GM12878 (cell line): ENCODE results near the gene SLC44A3. TPM values are rescaled to one million over a fixed set of nuclear protein-coding genes. Genes with fewer than 3 reads are reported as not detected.

ENCODE experiments used
- ATAC-seq: fragments of 200-7000 bp; cut with Tn5 transposase; 3 replicates; pipeline ENCODE4 v1.9.1; 2020; ENCODE audit warnings: mild to moderate bottlenecking, moderate library complexity
- BruUV-seq: library from RNA; stranded (reverse); fragments of 400-500 nt; replicated peaks from 2 replicates; lab custom pipeline; 2021; lab: Mats Ljungman, UMichigan
- CTCF ChIA-PET: fragments of 300-600 bp; sonication (Branson Sonifier 250); formaldehyde crosslinking; extraction: SDS; loops from one replicate; lab custom pipeline; 2021; ENCODE audit warnings: inconsistent platforms; lab: Yijun Ruan, JAX
- POLR2A ChIA-PET: fragments of 350-600 bp; formaldehyde crosslinking; extraction: SDS; loops from one replicate; lab custom pipeline; 2021; ENCODE audit warnings: inconsistent platforms; lab: Charles Lee
- RAD21 ChIA-PET: fragments of 300-600 bp; sonication (Branson Sonifier 250); formaldehyde crosslinking; loops from one replicate; lab custom pipeline; 2023; ENCODE audit warnings: antibody characterized with exemption; ENCODE audit not compliant: unreplicated experiment; lab: Charles Lee
- SMC1A ChIA-PET: fragments of 300-600 bp; sonication (Branson Sonifier 250); formaldehyde crosslinking; loops from one replicate; lab custom pipeline; 2023; ENCODE audit not compliant: unreplicated experiment, uncharacterized antibody; lab: Charles Lee
- DNase-seq: peaks from one replicate; pipeline ENCODE4 v3.0.0-alpha.2; 2011; ENCODE audit warnings: low read depth, low spot score
- FAIRE-seq: peaks from 3 replicates; lab custom pipeline; 2011; peaks lifted over from hg19 to GRCh38; lab: Jason Lieb, UNC
- H2AFZ ChIP-seq: 2 replicates; pipeline ENCODE4 v1.6.0; 2011; ENCODE audit warnings: low read depth, low read length, control low read depth; ENCODE audit not compliant: control insufficient read depth
- H3K27ac ChIP-seq: 2 replicates; pipeline ENCODE4 v1.5.1; 2011; ENCODE audit warnings: control low read depth; ENCODE audit not compliant: control insufficient read depth, insufficient read depth
- H3K27me3 ChIP-seq, 2 experiments: replicated peaks in 1 of 2; 2 replicates each; pipeline versions ENCODE4 v1.6.0 to v1.6.1; 2011; ENCODE audit warnings: low read length in 1 of 2; ENCODE audit not compliant: control insufficient read depth in 2 of 2, insufficient read depth in 2 of 2
- H3K36me3 ChIP-seq, 2 experiments: 2 replicates each; pipeline ENCODE4 v1.5.1; 2011; ENCODE audit warnings: low read length in 1 of 2; ENCODE audit not compliant: control insufficient read depth in 2 of 2, insufficient read depth in 2 of 2
- H3K4me1 ChIP-seq: 2 replicates; pipeline ENCODE4 v1.6.1; 2011; ENCODE audit warnings: mild to moderate bottlenecking, low read length, moderate library complexity, mixed read lengths; ENCODE audit not compliant: control insufficient read depth, insufficient read depth
- H3K4me2 ChIP-seq: 2 replicates; pipeline ENCODE4 v1.6.0; 2011; ENCODE audit warnings: control low read depth; ENCODE audit not compliant: control insufficient read depth, insufficient read depth
- H3K4me3 ChIP-seq: fragments of 200-600 bp; sonication (generic); 2 replicates; pipeline ENCODE4 v1.5.1; 2016
- H3K79me2 ChIP-seq: 2 replicates; pipeline ENCODE4 v1.6.0; 2011; ENCODE audit warnings: low read length; ENCODE audit not compliant: control insufficient read depth, insufficient read depth
- H3K9ac ChIP-seq: 2 replicates; pipeline ENCODE4 v1.8.0; 2011; ENCODE audit warnings: low read length, control low read depth, mixed read lengths; ENCODE audit not compliant: control insufficient read depth, insufficient read depth
- H3K9me3 ChIP-seq: replicated peaks from 3 replicates; pipeline ENCODE4 v1.5.1; 2011; ENCODE audit warnings: mild to moderate bottlenecking, low read length; ENCODE audit not compliant: control insufficient read depth, insufficient read depth
- H4K20me1 ChIP-seq: 2 replicates; pipeline ENCODE4 v1.6.0; 2011; ENCODE audit not compliant: control insufficient read depth, insufficient read depth
- CTCF ChIP-seq, 3 experiments: IDR thresholded peaks in 2 of 3; conservative IDR thresholded peaks in 1 of 3; 2 replicates each; pipeline ENCODE4 v1.5.1; 2011; ENCODE audit warnings: low read depth in 3 of 3, low read length in 3 of 3, mild to moderate bottlenecking in 3 of 3, control low read depth in 2 of 3, moderate library complexity in 2 of 3, inconsistent platforms in 1 of 3, mixed read lengths in 1 of 3; ENCODE audit not compliant: control insufficient read depth in 2 of 3, insufficient read depth in 1 of 3; ENCODE audit errors: extremely low read depth in 1 of 3
- DPF2 ChIP-seq: fragments of 450-650 bp; IDR thresholded peaks from 2 replicates; pipeline ENCODE4 v1.6.1; 2017; ENCODE audit warnings: mild to moderate bottlenecking
- HDAC6 ChIP-seq: fragments of 200-600 bp; sonication (generic); IDR thresholded peaks from one replicate; pipeline ENCODE4 v1.8.0; 2017; ENCODE audit warnings: antibody characterized with exemption; ENCODE audit not compliant: unreplicated experiment
- JUND ChIP-seq: IDR thresholded peaks from 2 replicates; pipeline ENCODE4 v1.6.1; 2012; ENCODE audit warnings: low read depth, mild to moderate bottlenecking, low read length, improper control_type of control experiment, moderate library complexity
- KLF5 ChIP-seq: fragments of 450-650 bp; IDR thresholded peaks from 2 replicates; pipeline ENCODE4 v1.6.1; 2014; ENCODE audit warnings: mild to moderate bottlenecking; ENCODE audit not compliant: partially characterized antibody
- MEF2B ChIP-seq: fragments of 450-650 bp; IDR thresholded peaks from 2 replicates; pipeline ENCODE4 v1.6.1; 2018; ENCODE audit warnings: mild to moderate bottlenecking, moderate library complexity; ENCODE audit not compliant: partially characterized antibody, poor library complexity, severe bottlenecking
- NFYA ChIP-seq: IDR thresholded peaks from 2 replicates; pipeline ENCODE4 v1.6.1; 2011; ENCODE audit warnings: low read depth, mild to moderate bottlenecking, low read length, improper control_type of control experiment, borderline replicate concordance
- RAD21 ChIP-seq: IDR thresholded peaks from 2 replicates; pipeline ENCODE4 v1.6.1; 2011; ENCODE audit warnings: mild to moderate bottlenecking, low read depth, low read length, moderate library complexity; ENCODE audit not compliant: insufficient read depth
- SIX5 ChIP-seq: IDR thresholded peaks from 2 replicates; pipeline ENCODE4 v1.6.1; 2011; ENCODE audit warnings: mild to moderate bottlenecking, low read depth, low read length, moderate library complexity; ENCODE audit not compliant: severe bottlenecking
- SMC3 ChIP-seq: IDR thresholded peaks from 2 replicates; pipeline ENCODE4 v1.6.1; 2011; ENCODE audit warnings: low read length, improper control_type of control experiment, borderline replicate concordance
- SRF ChIP-seq, 2 experiments: IDR thresholded peaks; 2 replicates each; pipeline ENCODE4 v1.6.1; 2011; ENCODE audit warnings: low read depth in 2 of 2, low read length in 2 of 2, mild to moderate bottlenecking in 1 of 2, moderate library complexity in 1 of 2
- TCF7 ChIP-seq: IDR thresholded peaks from 2 replicates; pipeline ENCODE4 v1.6.1; 2014; ENCODE audit warnings: antibody characterized with exemption, borderline replicate concordance
- ZNF622 ChIP-seq: fragments of 450-650 bp; IDR thresholded peaks from 2 replicates; pipeline ENCODE4 v1.6.1; 2017; ENCODE audit warnings: mild to moderate bottlenecking, inconsistent platforms
- WGBS: methylation state at CpG from one replicate; pipeline ENCODE4 v1.1.6; 2016; ENCODE audit warnings: low lambda C conversion rate; ENCODE audit not compliant: insufficient replicate concordance, insufficient coverage; ENCODE audit errors: missing lambda C conversion rate; 5-methylcytosine and 5-hydroxymethylcytosine counted together
- in situ Hi-C: fragments of 300-500 bp; cut with MboI; formaldehyde crosslinking; loops from 9 replicates; pipeline ENCODE4 v1.14.3; 2018; ENCODE audit warnings: mixed read lengths
- intact Hi-C: fragments of 100-400 bp; cut with micrococcal nuclease; formaldehyde crosslinking; loops from one replicate; pipeline ENCODE4 v1.14.2; 2022; ENCODE audit not compliant: unreplicated experiment
- polyA plus RNA-seq, 11 experiments: library from polyadenylated mRNA; depleted of rRNA in 4 of 11; unstranded in 6 of 11; stranded (reverse) in 5 of 11; fragments of >200 nt; fragmentation: Nextera tagmentation in 4 of 11; fragmentation: Illumina TruSeq in 1 of 11; extraction: Ambion mirVana in 4 of 11; extraction: Trizol in 1 of 11; gene quantifications; 1 replicate in 1 of 11; 2 replicates in 10 of 11; pipeline versions ENCODE4 v1.2.1 to v1.2.3, GENCODE V29; 2011 to 2016; ENCODE audit warnings: inconsistent platforms in 2 of 11, missing spikeins in 2 of 11, low read depth in 1 of 11
- total RNA-seq, 4 experiments: library from RNA; depleted of rRNA in 3 of 4; stranded (reverse); fragments of >200 nt in 3 of 4; fragmentation: Illumina TruSeq in 1 of 4; extraction: Trizol in 1 of 4; gene quantifications; 2 replicates each; pipeline versions ENCODE4 v1.2.1 to v1.2.3, GENCODE V29; 2013 to 2021

The SLC44A3 gene
- total and polyA plus RNA-seq, 10 of the 15 experiments (the other 5 are each of a cell fraction or from before 2014, with no cell fraction given): not detected

DNA sequence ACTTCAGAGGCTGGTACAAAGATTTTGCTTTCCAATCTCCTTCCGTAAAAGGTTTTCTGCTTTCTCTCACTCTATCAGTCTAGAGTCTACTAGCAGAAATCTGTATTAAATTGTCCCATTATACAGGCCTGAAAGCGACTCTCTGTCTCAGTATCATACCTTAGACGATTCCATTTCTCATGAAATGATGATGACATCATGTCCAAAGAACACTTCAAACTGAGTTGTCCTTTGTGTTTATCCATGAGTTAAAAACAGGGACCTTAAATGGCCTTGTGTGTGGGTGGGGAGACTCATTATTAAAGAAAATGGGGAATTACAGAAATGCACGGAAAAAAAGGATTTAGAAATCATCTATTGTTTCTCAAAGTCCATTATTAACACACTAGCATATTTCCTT is 21.0 kb upstream of the SLC44A3 start:
- Histone ChIP-seq H3K27ac (no peak overlapping the region), H3K4me1 (no peaks in the 10 kb centered on the region), H3K79me2 (no peaks in the 10 kb centered on the region), H3K9ac (no peak overlapping the region), H3K4me3 (no peak overlapping the region), H2AFZ (no peak overlapping the region), H3K36me3 (no peaks in the 10 kb centered on the region), H4K20me1 (no peaks in the 10 kb centered on the region), H3K27me3 (no peaks in the 10 kb centered on the region), H3K4me2 (no peak overlapping the region), H3K9me3 (peaks cover 2% of the 10 kb centered on the region; the same call in 1 of the 3 replicates)
- ChIA-PET SMC1A (interaction anchor here (2.1 kb wide), 1 partner anchor 317 kb away, joined by 8 read pairs; no protein-coding TSS in a partner anchor), CTCF (interaction anchor here (0.5 to 1.0 kb wide), 2 partner anchors 285 to 319 kb away, joined by 3 read pairs; no protein-coding TSS in a partner anchor), RAD21 (no interaction called here), POLR2A (no interaction called here)
- in situ Hi-C loops (loop anchor here (5.0 kb wide), 1 partner anchor 277 kb away; no protein-coding TSS in a partner anchor), intact Hi-C loops (no loop called here)
- 63% methylated on average over 4 of the region's 4 CpGs for WGBS
- FAIRE-seq: no peak
- no TSS peak for BruUV-seq
- no peak for DNase-seq
- TF ChIP-seq DPF2 (no peak), SRF (IDR thresholded peaks at IDR 0.05; ENCODE audit: low read depth in 2 of 2, low read length in 2 of 2) (no peak), KLF5 (no peak), SIX5 (no peak)
- TF ChIP-seq, all 136 proteins: peak for 0
- no peak for ATAC-seq

DNA sequence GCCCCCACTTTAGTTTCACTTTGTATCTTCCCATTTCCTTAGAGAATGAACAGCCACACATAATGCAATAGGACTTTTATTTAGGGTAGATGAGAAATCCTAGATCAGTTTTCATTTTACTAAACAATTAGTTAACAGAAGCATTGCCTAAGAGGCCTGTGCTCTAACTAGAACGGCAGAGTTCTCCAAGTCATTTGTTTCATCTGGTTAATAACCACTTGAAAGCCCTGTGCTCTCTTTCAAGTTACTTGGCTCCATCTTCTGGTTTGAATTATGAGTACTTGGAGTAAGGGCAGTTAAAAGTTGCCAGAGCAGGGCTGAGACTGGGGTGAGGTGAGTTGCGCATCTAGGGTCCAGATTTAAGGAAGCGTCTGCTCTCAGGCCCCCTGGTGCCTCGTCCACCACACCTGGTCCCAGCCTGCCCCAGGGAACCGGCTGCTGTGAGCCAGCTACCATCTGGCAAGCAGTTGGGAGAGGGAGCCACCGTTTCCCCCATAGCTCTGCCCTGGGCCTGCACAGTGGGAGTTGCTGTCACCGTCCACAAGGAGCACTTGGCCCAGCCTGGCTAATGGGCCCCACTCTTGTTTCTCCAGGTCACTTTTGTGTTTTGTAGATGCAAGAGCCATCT is 18.1 kb upstream of the SLC44A3 start:
- peak; percentile 78 for FAIRE-seq
- POLR2A ChIA-PET: no interaction called here
- H3K4me2 ChIP-seq: no peak overlapping the region
- intact Hi-C loops (loop anchor here (2.0 to 10.0 kb wide), 2 partner anchors 287 to 467 kb away; no protein-coding TSS in a partner anchor), in situ Hi-C loops (loop anchor here (5.0 to 10.0 kb wide), 2 partner anchors 325 to 737 kb away; no protein-coding TSS in a partner anchor)
- no TSS peak for BruUV-seq
- H3K4me1 ChIP-seq: no peaks in the 10 kb centered on the region
- TF ChIP-seq CTCF (IDR thresholded peaks at IDR 0.05 in 2 of 3, conservative IDR thresholded peaks at IDR 0.05 in 1 of 3; ENCODE audit: control insufficient read depth in 2 of 3, extremely low read depth in 1 of 3, insufficient read depth in 1 of 3, low read depth in 3 of 3, low read length in 3 of 3): peak; percentile 19 to 58 (median 34); a peak in 4 of 6 replicates
- no peak for TF ChIP-seq HDAC6
- peak; percentile 91 for TF ChIP-seq RAD21
- TF ChIP-seq TCF7: peak; percentile 71; the same call in 1 of the 2 replicates
- no peak for TF ChIP-seq MEF2B
- no peak for TF ChIP-seq NFYA
- TF ChIP-seq JUND: no peak
- no peak for TF ChIP-seq ZNF622
- TF ChIP-seq SMC3: peak; percentile 74; the same call in 1 of the 2 replicates
- TF ChIP-seq, all 136 proteins: peak for 4
- H3K79me2 ChIP-seq: no peaks in the 10 kb centered on the region
- no peaks in the 10 kb centered on the region for H3K9me3 ChIP-seq
- peak overlapping the region; percentile 69 for H2AFZ ChIP-seq
- H3K36me3 ChIP-seq: no peaks in the 10 kb centered on the region
- ChIA-PET SMC1A (interaction anchor here (1.0 to 7.0 kb wide), 7 partner anchors 10 to 326 kb away, joined by 3 to 96 read pairs (median 6); no protein-coding TSS in a partner anchor), RAD21 (interaction anchor here (0.8 to 6.9 kb wide), 4 partner anchors 259 to 467 kb away, joined by 3 to 77 read pairs (median 5); no protein-coding TSS in a partner anchor), CTCF (interaction anchor here (0.6 to 7.4 kb wide), 9 partner anchors 20 to 763 kb away, joined by 3 to 131 read pairs (median 3); no protein-coding TSS in a partner anchor)
- DNase-seq: no peak
- H3K4me3 ChIP-seq: no peak overlapping the region
- no peak overlapping the region for H3K27ac ChIP-seq
- no peak overlapping the region for H3K9ac ChIP-seq
- H4K20me1 ChIP-seq: no peaks in the 10 kb centered on the region
- no peaks in the 10 kb centered on the region for H3K27me3 ChIP-seq
- 48% methylated on average over 7 of the region's 7 CpGs for WGBS
- peak; percentile 88 for ATAC-seq
